Hepatic stellate cell (primary cell): ENCODE data around the gene NRG4.
A peak's percentile ranks its signal among the peaks of the same experiment; 100 is the strongest.
"Not testable (repeated sequence)": the region's sequence is repeated elsewhere in the genome, so short reads cannot be mapped to it uniquely, and the experiment has no call there.

Experiments used
- DNase-seq: peaks from one replicate; pipeline ENCODE4 v3.0.0; 2011; ENCODE audit warnings: low spot score

NRG4 gene

GRCh38 chr15:76011627-76012551 is at the start of gene NRG4:
NRG4 (minus strand) TSS chr15:76012424; CDS start chr15:76011230, 1,194 bp downstream.
- no peak for DNase-seq

- no peak for DNase-seq
Measured at GRCh38 chr15:76061700-76062099, 49.5 kb upstream of the NRG4 start.

- no peak for DNase-seq
Measured at GRCh38 chr15:76060118-76060989, 48.1 kb upstream of the NRG4 start.

- DNase-seq = peak; percentile 26
Measured at GRCh38 chr15:76059320-76060117, 47.3 kb upstream of the NRG4 start, which contains the start of gene TMEM266. TMEM266 (plus strand) TSS chr15:76059985; CDS start chr15:76134264, 74,279 bp downstream.

- no peak for DNase-seq
Measured at GRCh38 chr15:76058714-76059319, 46.6 kb upstream of the NRG4 start.

- peak; percentile 31 for DNase-seq
Measured at GRCh38 chr15:76057332-76058000, 45.2 kb upstream of the NRG4 start.

GRCh38 chr15:76056931-76057330 is 44.7 kb upstream of the NRG4 start:
- DNase-seq = no peak

- DNase-seq = not testable (repeated sequence)
Measured at GRCh38 chr15:76054201-76054600, 42.0 kb upstream of the NRG4 start.

- DNase-seq = no peak
Measured at GRCh38 chr15:76038512-76038911, 26.3 kb upstream of the NRG4 start.

GRCh38 chr15:76035593-76035992 is 23.4 kb upstream of the NRG4 start:
- DNase-seq = no peak

GRCh38 chr15:76034111-76034510 is 21.9 kb upstream of the NRG4 start:
- DNase-seq = no peak

GRCh38 chr15:76033438-76033837 is 21.2 kb upstream of the NRG4 start:
- no peak for DNase-seq

- no peak for DNase-seq
Measured at GRCh38 chr15:76032046-76032445, 19.8 kb upstream of the NRG4 start.

- DNase-seq = no peak
Measured at GRCh38 chr15:76024021-76024768, 12.0 kb upstream of the NRG4 start.

GRCh38 chr15:76013470-76013869 is 1.2 kb upstream of the NRG4 start:
- DNase-seq = not testable (repeated sequence)

GRCh38 chr15:76010613-76011012 is 1.6 kb downstream of the NRG4 start:
- DNase-seq = no peak

- DNase-seq = no peak
Measured at GRCh38 chr15:76006136-76006778, 6.0 kb downstream of the NRG4 start.

- no peak for DNase-seq
Measured at GRCh38 chr15:76003364-76003763, 8.9 kb downstream of the NRG4 start.

GRCh38 chr15:75995611-75996010 is 16.6 kb downstream of the NRG4 start:
- no peak for DNase-seq

GRCh38 chr15:75994220-75994619 is 18.0 kb downstream of the NRG4 start:
- DNase-seq = no peak
